Right lobe of liver (tissue), 4 donors: Measurements from ENCODE around the gene DDRGK1.

Experiments used
- CTCF ChIP-seq, 4 donors: fragments of 200-600 bp in 3 of 4; fragments of 450-650 bp in 1 of 4; IDR thresholded peaks; one replicate each; pipeline versions ENCODE4 v1.5.1 to v1.8.0; 2016 to 2022; ENCODE audit warnings: antibody characterized with exemption in 4 of 4, mild to moderate bottlenecking in 2 of 4
- POLR2A ChIP-seq: fragments of 450-650 bp; IDR thresholded peaks from one replicate; pipeline ENCODE4 v1.6.1; 2017; ENCODE audit warnings: antibody characterized with exemption, mild to moderate bottlenecking
- donor health status: DM: no; HTN: no; CAD: no.
- donor health status: DM: no; HTN: no; CAD: no.
- donor health status: DM: no; HTN: yes; CAD: no.

- TF ChIP-seq CTCF (IDR thresholded peaks at IDR 0.05) (no peak), POLR2A (no peak)
Observed at GRCh38 chr20:3203315-3204123, 963 bp downstream of the DDRGK1 start.
